GM18517 (cell line): ENCODE measurements around the gene SLC10A7.

Experiments
- ATAC-seq: cut with Tn5 transposase; IDR thresholded peaks from one replicate; pipeline ENCODE4 v1.9.1; 2021; ENCODE audit warnings: mild to moderate bottlenecking, moderate library complexity; ENCODE audit not compliant: unreplicated experiment

The SLC10A7 gene

DNA sequence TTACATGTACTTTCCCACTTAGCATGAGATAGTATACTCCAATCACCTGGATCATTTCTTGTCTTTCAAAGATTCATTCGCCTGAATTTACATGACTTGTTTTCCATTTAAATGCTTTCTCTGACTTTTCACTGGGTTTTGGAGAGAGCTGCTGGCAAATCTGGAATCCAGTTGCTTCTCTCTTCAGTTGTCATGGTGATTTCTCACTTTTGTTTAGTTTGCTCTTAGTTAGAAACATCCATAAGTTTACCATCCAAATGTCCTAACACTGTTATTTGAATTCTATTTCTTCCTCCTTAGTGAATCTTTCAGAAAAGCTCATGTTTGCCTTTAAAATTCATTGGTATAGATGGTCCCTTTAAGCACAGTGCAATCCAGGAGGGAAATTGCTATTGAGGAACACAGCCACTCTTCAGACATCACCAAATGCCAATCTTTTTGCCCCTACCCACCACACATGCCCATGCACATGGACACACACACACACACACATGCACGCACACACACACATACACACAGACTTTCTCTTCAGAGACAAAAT is 255.7 kb downstream of the SLC10A7 start:
- ATAC-seq = no peak

- no peak for ATAC-seq
Measured at GRCh38 chr4:146263793-146264192, 257.9 kb downstream of the SLC10A7 start.

DNA sequence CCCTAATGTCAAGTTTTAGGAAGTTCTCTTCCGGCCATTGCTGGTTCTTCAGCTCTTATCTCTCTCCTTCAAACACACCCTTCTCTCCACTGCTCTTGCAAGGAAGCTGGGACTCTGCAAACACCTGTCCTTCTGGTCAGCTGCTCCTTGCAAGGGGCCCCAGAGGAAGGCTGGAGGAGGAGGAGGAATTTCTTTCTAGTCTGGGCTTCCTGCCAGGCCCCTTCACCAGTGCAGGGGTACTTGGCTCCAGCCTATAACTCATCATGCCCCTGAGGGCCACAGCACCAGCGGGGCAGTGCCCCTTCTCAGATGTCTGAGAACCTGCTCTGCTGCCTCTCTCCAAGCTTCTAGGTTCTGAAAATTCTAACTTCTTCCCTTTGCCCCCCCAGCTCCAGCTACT is 260.7 kb downstream of the SLC10A7 start:
- no peak for ATAC-seq

GRCh38 chr4:146260521-146260920 is 261.2 kb downstream of the SLC10A7 start:
- ATAC-seq = no peak

GRCh38 chr4:146257511-146257910 is 264.2 kb downstream of the SLC10A7 start:
- ATAC-seq = no peak

- ATAC-seq = no peak
Measured at GRCh38 chr4:146256328-146256727, 265.4 kb downstream of the SLC10A7 start.

- ATAC-seq = no peak
Measured at GRCh38 chr4:146255874-146256273, 265.9 kb downstream of the SLC10A7 start.

DNA sequence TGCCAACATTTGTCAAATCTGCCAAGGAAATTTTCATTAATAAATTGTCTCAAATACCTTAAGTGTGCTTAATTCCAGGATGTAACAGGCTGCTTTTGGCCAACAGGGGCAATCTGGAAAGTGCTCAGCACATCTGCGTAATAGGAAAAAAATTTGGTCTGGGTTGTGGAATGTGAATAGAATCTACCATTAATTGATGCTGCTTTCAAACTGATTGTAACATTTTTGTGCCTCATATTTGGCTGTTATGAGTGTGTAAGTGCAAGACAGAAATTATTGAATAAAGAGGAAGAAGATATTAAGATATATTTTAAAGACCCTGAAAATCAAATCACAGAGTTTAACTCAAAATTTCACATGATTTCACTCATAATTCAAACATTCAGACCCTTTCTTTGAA is 266.3 kb downstream of the SLC10A7 start:
- ATAC-seq = no peak

DNA sequence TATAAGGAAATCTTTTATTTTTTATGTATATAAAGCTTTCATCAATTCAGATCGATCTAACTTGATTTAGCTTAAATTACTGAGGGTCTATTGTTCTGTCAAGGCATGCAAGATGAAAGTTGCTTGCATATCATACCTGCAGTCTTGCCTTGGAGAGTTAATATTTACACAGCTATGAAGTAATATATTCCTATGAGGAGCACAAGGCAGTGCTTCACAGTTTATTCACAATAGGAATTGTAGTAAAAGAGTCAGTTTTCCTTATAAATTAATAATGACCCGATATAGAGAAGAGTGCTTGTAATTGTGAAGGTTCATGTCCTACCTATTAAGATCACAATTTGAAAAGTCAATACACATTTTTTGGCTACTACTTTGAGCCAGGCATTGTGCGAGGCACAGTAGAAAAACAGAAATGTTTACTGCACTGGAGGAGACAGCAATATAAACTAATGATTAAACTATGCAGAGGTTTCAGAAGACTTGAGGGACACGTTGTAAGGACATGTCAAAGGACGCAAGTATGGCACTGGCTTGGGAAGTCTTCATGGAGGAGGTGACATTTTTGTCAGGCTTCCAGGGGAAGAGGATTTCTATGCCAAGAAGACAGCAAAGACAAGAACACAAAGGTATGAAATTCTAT is 268.6 kb downstream of the SLC10A7 start:
- no peak for ATAC-seq

- ATAC-seq = no peak
Measured at GRCh38 chr4:146247356-146247755, 274.4 kb downstream of the SLC10A7 start.

GRCh38 chr4:146246381-146246780 is 275.4 kb downstream of the SLC10A7 start:
- ATAC-seq = no peak

- ATAC-seq = no peak
Measured at GRCh38 chr4:146245850-146246249, 275.9 kb downstream of the SLC10A7 start.

DNA sequence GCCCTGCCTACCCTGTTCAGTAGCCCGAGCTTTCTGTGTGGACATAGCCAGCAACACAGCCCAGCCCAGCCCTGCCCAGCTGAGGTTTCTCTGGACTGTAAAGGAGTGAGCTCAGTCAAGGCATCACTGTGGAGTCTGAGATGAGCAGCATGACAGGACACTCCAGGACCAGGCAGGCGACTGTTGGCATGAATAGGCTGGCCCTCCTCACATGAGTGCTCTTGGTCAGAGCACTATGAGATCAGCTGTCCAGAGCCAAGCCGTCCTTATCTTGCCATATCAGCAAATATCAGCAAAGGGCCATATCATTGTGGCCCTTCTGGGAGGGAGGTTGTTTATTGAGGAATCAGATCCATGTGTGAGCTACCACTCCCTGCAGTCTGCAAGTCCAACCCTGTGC is 276.5 kb downstream of the SLC10A7 start:
- no peak for ATAC-seq

DNA sequence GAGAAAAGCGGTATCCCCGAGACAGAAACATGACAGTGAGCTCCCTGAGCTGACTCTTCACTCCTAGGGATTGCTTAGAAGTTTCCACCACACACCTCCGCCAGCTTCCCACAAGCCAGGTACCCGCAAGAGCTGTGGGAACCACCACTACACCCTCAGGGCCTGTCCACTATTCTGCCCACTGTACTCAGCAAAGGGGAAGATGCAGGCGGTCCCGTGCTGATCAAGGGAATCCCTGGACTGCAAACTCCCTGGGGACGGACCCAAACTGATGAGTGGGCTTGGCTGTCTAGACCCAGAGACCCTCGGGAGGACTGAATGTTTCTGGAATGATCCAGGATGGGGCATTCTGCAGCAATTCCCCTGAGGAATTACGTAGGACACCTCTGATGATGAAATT is 277.2 kb downstream of the SLC10A7 start:
- ATAC-seq = no peak

- no peak for ATAC-seq
Measured at GRCh38 chr4:146243883-146244277, 277.9 kb downstream of the SLC10A7 start.

DNA sequence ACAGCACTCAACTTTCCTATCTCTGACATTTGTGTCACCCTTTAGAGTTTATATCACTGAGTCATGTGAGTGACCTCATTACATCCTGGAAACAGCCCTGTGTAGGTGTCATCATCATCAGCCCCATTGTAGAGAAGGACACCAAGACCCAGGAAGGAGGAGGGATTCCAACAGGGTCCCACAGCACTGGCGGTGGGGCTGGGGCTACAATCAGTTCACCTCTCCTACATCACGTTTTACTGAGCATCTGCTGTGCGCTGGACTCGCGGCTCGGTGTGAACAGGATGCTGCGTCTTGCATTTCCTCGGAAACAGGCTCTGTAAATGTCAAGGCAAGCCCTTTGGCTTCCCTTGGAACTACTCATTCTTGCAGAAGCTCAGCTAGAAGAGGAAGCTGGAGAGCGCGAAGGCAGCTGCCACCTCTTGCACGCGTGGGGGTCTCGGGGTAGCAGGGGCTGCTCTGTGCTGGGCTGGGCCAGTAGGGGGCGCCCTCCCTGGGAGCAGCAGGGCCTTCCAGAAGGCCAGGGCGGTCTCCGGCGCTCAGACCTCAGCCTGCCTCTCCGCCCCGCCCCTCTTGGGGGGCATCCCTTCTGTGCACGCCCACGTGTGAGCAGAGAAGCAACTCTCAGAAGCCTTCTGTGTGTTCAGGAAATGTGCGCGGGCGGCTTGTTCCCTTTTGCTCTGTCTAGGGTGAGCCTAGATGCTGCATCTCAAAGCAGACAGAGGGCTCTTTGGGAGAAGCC is 278.4 kb downstream of the SLC10A7 start:
- peak; percentile 91 for ATAC-seq

DNA sequence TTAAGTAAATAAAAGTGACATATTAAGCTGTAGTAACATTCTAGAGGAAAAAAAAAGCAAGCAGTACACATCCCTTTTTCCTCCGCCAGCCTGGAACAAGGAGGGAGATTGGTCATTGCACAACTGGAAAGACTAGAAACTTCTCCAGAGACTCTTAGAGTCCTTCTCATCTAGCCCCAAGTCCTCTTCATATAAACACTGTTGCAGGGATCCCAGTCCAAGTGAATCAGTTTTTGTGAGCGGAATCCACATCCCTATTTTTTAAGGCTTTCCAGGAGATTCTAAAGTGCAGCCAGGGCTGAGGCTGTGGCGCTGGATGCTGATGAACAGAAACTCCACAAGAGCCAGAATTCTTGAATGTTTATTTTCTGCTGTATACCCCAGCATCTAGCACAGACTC is 283.6 kb downstream of the SLC10A7 start:
- ATAC-seq = no peak

DNA sequence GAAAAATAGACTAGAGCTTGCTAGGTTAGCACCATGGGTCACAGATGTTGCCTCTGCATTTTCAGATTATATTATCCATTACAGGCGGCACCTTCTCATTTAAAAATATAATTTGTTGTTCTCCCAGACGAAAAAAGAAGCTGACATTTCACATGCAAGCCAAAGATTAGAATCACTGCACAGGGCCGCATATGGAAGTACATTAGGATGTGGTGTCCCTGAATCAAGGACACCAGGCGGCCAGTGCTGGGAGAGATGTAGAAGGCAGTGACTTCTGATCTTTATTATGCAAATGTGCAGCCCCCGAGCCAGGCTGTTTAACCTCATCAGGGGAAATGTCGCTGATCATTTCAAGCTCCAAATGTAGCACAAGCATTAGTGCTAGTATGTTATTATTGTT is 284.6 kb downstream of the SLC10A7 start:
- no peak for ATAC-seq

- ATAC-seq = no peak
Measured at GRCh38 chr4:146236216-146236615, 285.5 kb downstream of the SLC10A7 start.

GRCh38 chr4:146235654-146236177 is 286.0 kb downstream of the SLC10A7 start:
- no peak for ATAC-seq

DNA sequence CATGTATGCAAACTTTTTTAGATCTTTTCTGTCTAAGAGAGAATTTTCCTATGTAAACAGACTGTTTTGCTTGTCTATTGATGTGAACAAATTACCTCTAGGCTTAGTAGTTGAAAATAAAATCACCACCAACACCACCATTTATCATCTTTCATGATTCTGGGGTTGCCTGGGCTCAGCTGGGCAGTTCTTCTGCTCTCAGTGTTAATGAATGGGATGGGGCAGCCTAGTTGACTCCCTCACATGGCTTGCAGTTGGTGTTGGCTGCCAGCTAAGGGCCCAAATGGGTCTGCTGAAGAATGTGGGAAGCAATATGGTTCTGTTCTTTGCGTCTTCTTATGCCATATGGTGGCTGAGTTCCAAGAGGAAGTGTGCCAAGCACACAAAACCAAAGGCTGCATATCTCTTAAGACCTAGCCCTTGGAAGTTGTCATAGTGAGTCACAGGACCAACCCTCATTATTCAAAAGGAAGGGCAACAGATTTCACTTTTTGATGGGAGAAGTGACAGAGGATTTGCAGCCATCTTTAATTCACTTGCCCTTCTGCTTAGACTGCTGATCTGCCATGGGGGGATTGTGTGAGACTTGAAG is 289.5 kb downstream of the SLC10A7 start:
- no peak for ATAC-seq

DNA sequence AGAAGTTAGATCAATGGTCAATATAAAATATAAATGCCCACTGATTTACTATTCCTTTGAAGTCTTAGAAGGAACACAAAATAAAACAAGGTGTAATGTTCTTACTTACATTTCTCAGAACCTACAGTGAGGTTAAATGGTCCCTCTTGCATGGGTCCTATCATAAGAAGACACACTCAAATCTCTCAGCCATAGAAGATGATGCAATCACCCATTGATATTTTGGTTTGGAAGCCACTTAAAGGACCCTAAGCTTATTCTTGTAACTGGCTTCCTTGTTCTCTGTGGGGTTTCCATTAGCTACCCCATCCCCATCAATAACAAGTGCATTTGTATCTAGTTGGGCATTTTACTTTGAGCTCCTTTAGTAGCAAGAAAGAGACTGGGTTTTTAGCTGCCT is 292.3 kb downstream of the SLC10A7 start:
- ATAC-seq = no peak
